GM19438 (cell line): ENCODE data around the gene GPRC5A.

ENCODE experiments used
- ATAC-seq: cut with Tn5 transposase; IDR thresholded peaks from one replicate; pipeline ENCODE4 v1.9.1; 2021; ENCODE audit warnings: low read depth; ENCODE audit not compliant: unreplicated experiment

Gene GPRC5A

DNA sequence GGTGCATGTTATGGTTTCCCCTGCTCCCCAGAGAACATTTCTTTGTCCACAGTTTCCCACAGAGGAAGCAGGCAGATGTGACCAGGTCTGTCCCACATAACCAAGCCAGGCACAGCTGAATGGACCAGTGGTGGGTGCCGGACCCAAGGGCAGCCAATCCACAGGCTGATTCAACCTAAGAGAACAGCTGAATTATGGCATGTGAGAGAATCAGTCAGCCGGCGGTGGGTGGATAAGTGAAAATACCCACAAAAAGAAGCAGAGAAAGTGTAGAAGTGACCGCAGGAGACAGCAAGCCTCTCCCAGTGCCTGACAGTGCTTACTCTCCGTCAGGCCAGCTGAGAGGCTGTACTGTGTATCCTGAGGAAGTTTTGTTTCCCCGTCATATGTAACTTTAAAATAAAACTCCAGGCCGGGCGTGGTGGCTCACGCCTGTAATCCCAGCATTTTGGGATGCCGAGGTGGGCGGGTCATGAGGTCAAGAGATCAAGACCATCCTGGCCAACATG, 45.7 kb downstream of the GPRC5A start:
- no peak for ATAC-seq

DNA sequence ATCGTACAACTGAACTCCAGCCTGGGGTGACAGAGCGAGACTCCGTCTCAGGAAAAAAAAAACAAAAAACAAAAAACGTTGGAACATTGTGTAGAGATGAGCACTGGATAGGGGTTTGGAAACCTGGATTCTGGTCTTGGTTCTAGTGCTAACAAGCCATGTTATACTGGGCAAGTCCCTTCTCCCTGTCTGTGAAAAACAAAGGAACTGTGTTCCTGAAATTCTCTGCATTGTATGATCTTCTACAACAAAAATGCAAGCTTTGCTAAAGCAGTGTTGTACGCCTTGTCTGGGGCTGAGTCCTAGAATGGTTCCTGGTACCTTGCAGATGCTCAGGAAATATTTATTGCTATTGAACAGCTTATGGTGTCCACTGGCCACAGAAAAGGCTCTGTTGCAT, 47.2 kb downstream of the GPRC5A start:
- ATAC-seq: no peak

- ATAC-seq: no peak
These were observed 48.5 kb downstream of the GPRC5A start for GRCh38 chr12:12939888-12940287.

- no peak for ATAC-seq
These were observed 50.3 kb downstream of the GPRC5A start for GRCh38 chr12:12941450-12942350.

DNA sequence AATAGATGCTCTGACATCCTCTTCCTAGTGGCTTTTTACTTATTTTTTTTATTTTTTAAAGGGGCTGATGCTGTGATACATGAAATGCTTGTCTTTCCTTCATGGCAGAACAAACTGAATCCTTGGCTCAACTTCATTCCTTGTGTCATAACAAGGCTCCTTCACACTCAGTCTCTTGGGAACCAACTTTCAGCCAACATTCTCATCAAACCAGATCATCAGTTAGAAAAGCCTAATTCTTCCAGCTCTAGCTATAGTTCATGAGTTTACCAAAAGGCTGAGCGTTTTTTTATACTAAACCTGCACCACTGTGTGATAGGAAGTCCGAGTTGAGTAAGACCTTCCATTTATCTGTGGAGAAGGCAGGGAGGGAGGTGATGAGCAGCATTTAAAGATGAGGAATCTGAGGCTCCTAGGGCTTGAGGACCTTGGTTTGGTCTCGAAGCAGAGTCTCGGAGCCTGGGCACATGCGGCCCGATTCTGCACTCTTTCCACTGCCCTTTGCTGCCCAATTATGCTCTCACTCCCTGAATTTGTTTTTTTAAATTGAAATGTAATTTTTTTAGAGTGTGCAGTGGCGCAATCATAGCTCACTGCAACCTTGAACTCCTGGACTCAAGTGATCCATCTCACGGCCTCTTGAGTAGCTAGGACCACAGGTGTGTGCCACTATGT, 52.4 kb downstream of the GPRC5A start:
- ATAC-seq: no peak

DNA sequence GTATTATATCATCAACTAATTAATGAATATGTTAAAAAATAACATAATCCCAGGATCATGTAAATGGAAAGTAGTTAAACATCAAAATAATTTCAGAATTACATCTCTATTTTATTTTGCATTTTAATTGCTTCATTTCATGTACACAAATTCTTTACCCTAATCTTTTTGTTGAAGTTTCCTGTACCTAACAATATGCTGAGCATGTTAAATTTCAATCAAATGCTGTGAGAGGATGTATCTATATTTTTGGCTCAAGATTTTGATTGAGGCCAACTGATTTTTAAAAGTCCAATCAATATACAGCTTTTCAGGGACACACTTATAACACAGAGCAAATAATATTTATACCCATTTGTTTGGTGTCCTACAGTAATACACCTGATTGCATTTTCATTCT, 54.2 kb downstream of the GPRC5A start:
- ATAC-seq: no peak

DNA sequence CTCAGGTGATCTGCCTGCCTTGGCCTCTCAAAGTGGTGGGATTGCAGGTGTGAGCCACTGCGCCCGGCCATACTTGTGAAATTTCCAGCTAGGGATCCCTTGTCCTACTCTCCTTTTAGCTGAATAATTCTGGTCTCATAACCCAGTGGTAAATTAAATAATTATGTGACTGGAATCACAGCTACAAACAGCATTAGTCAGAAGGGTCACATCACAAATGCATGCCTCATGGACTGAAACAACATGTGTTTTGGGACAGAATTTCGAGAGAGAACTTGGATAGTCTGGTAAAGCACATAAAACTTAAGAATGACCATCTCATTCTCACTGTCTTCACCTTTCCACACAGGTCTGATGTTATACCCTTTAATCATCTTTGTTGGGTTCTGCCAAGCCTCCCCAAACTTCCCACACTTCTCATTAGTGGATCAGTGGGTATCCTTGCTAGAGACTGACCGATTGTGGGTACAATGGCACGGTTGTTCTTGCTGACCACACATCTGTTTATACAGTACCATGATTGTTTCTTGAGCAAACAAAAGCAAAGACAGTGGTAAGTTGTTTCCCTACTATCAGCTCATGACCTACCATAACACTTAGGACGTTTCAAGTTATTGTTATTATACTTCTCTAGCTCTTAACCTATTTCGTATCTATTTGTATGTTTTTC, 55.5 kb downstream of the GPRC5A start:
- ATAC-seq: no peak

DNA sequence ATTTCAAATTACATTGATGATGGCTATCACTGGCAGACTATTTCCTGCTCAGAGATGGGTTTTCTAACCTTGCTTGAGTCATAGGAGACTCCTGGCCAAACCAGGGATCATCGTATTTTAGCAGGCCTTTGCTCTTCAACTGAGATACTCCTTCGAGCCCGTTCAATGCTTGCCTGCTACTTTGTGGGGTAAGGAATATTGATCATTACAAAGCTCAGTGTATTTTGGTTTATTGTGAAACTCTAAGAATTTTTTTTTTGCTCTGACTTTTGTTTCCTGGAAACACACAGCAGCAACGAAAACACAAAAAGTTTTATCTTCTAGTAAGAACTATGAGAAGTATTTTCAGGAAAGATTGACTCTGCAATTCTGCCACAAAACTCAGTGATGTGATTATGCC, 56.5 kb downstream of the GPRC5A start:
- ATAC-seq: no peak

GRCh38 chr12:12951504-12951903, 60.1 kb downstream of the GPRC5A start:
- no peak for ATAC-seq

- ATAC-seq: no peak
These were observed 60.7 kb downstream of the GPRC5A start, which contains the start of gene GPRC5D for GRCh38 chr12:12952036-12952435. TSS of gene GPRC5D (minus strand) at chr12:12952170. CDS start at chr12:12950384, 1,786 bp downstream.

GRCh38 chr12:12954356-12954755, 63.0 kb downstream of the GPRC5A start:
- no peak for ATAC-seq

DNA sequence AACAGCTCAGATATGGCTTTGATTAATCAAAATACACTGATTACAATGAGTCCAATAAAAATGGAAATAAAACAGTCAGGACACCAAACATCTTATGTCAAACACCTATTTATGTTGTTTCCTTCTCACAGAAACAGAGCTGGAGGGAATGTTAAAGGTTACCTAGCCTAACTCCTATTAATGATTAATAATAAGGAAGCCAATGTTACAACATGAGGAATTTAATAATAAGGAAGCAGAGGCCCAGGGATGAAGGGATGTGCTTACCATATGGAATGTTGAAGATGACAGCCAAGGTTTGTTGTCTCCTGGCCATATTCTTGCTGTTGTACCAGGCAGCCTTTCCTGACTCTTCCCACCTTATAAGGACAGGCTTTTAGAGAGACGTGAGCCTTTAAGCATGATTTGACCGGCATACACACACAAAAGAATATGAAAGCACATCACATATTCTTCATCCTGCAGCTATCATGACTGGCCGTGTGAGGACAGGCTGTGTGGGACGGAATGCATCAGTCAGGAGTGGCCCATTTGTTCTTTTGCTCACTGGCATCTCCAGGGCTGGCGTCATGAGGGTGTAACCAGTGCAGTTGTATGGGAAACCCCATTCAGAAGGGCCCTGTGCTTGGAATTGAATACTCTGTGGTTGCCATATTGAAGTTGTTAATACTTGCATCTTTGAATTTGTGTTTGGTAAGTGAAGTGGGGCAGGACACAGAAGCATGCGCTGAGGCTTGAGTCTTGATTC, 63.7 kb downstream of the GPRC5A start:
- ATAC-seq: no peak

GRCh38 chr12:12958886-12959285, 67.5 kb downstream of the GPRC5A start:
- no peak for ATAC-seq

DNA sequence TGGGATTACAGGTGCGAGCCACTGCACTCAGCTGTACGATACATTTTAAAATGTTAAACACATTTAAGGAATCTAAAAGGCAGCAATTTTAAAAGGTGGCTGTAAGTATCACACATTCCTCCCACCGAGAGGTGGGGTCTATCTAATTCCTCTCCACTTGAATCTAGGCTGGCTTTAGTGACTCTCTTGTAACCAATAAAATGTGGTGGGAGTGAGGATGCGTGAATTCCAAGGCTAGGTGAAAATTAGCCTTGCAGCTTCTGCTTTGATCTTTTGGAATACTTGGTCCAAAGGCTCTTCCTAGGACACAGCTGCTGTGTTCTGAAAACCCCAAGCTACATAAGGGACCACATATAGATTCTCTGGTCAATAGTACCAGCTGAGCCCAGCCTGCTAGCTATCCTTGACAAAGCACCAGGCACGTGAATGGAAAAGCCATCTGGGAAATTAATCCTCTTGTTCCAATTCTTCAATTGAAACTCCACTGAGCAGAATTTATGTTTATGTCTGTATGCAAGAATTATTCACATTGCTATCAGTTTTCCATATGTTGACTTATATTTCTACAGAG, 69.4 kb downstream of the GPRC5A start:
- ATAC-seq: no peak

GRCh38 chr12:12964255-12964654, 72.9 kb downstream of the GPRC5A start:
- no peak for ATAC-seq

GRCh38 chr12:12965836-12966235, 74.5 kb downstream of the GPRC5A start:
- no peak for ATAC-seq
